Gastroesophageal sphincter (tissue), 4 donors: ENCODE data around the gene AQP12B. TPM values are rescaled to one million over a fixed set of nuclear protein-coding genes. Genes with fewer than 3 reads are reported as not detected.

ENCODE experiments used
- ATAC-seq: fragments of 150-250 bp; one replicate; pipeline ENCODE4 v1.9.1; 2016; ENCODE audit warnings: mild to moderate bottlenecking, moderate library complexity
- H3K27ac ChIP-seq, 4 donors: fragments of 200-600 bp; sonication (generic) in 3 of 4; 1 replicate in 3 of 4; 2 replicates in 1 of 4; pipeline ENCODE4 v1.5.1; 2016 to 2019
- H3K27me3 ChIP-seq: fragments of 200-600 bp; sonication (generic); one replicate; pipeline ENCODE4 v1.5.1; 2019
- H3K36me3 ChIP-seq, 2 donors: fragments of 200-600 bp; sonication (generic); one replicate each; pipeline ENCODE4 v1.5.1; 2019; ENCODE audit warnings: control low read depth in 1 of 2
- H3K4me1 ChIP-seq, 3 donors: fragments of 200-600 bp; sonication (generic); 1 replicate in 2 of 3; 2 replicates in 1 of 3; pipeline ENCODE4 v1.5.1; 2016 to 2019; ENCODE audit warnings: control low read depth in 2 of 3
- H3K4me3 ChIP-seq, 2 donors: fragments of 200-600 bp; sonication (generic); one replicate each; pipeline ENCODE4 v1.5.1; 2019; ENCODE audit warnings: mild to moderate bottlenecking in 1 of 2, moderate library complexity in 1 of 2
- H3K9me3 ChIP-seq, 3 donors: fragments of 200-600 bp; sonication (generic); one replicate each; pipeline ENCODE4 v1.5.1; 2017 to 2019; ENCODE audit warnings: control low read depth in 2 of 3
- EP300 ChIP-seq: sonication (generic); formaldehyde crosslinking; IDR thresholded peaks from one replicate; pipeline ENCODE4 v1.6.1; 2017; ENCODE audit warnings: antibody characterized with exemption, mild to moderate bottlenecking
- POLR2A ChIP-seq, 2 donors: fragments of 450-650 bp; IDR thresholded peaks; one replicate each; pipeline ENCODE4 v1.6.1; 2017; ENCODE audit warnings: antibody characterized with exemption in 2 of 2, mild to moderate bottlenecking in 2 of 2, moderate library complexity in 1 of 2
- POLR2AphosphoS5 ChIP-seq: sonication (generic); formaldehyde crosslinking; IDR thresholded peaks from one replicate; pipeline ENCODE4 v1.6.1; 2017; ENCODE audit warnings: antibody characterized with exemption
- WGBS, 2 donors: methylation state at CpG; one replicate each; pipeline ENCODE4 v1.1.5; 2018; ENCODE audit warnings: low coverage in 1 of 2; 5-methylcytosine and 5-hydroxymethylcytosine counted together
- total RNA-seq, 4 donors: library from RNA; depleted of rRNA; stranded (reverse); fragments of >200 nt; gene quantifications; one replicate each; pipeline ENCODE4 v1.1.0, GENCODE V29; 2016
- TF ChIP-seq, protein P1 (sequence below), 4 experiments: fragments of 200-600 bp in 2 of 4; fragments of 450-650 bp in 2 of 4; sonication (generic) in 1 of 4; IDR thresholded peaks; one replicate each; pipeline ENCODE4 v1.5.1; 2017 to 2019; ENCODE audit warnings: antibody characterized with exemption in 4 of 4, mild to moderate bottlenecking in 2 of 4, moderate library complexity in 2 of 4

The AQP12B gene
- total RNA-seq, 4 donors from 2014 or later: not detected

DNA sequence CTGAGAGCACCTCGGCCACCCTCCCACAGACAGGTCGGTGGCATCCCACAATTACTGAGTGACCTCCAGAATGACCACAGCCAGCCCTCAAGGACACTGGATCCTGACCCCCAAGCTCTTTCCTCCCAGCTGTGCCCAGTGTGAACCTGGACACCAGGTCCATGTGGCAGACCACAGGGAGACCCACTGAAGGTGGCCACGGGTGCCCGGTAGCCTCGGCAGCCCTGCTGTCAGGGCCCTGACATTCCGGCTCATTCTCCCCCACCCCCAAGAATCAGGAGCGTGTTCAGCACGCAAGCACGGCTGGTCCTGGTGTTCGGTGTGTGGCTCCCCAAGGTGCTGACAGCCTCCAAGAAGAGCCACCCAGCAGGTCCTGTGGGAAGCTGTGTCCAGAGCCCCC lies 41.7 kb upstream of the AQP12B start:
- peaks cover 25% of the 10 kb centered on the region for H3K27me3 ChIP-seq
- no peak overlapping the region for H3K27ac ChIP-seq
- H3K4me1 ChIP-seq: no peaks in the 10 kb centered on the region
- WGBS, 2 donors: no CpG with 5 or more reads among the region's 10 CpGs
- TF ChIP-seq, protein P1, sequence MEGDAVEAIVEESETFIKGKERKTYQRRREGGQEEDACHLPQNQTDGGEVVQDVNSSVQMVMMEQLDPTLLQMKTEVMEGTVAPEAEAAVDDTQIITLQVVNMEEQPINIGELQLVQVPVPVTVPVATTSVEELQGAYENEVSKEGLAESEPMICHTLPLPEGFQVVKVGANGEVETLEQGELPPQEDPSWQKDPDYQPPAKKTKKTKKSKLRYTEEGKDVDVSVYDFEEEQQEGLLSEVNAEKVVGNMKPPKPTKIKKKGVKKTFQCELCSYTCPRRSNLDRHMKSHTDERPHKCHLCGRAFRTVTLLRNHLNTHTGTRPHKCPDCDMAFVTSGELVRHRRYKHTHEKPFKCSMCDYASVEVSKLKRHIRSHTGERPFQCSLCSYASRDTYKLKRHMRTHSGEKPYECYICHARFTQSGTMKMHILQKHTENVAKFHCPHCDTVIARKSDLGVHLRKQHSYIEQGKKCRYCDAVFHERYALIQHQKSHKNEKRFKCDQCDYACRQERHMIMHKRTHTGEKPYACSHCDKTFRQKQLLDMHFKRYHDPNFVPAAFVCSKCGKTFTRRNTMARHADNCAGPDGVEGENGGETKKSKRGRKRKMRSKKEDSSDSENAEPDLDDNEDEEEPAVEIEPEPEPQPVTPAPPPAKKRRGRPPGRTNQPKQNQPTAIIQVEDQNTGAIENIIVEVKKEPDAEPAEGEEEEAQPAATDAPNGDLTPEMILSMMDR (IDR thresholded peaks at IDR 0.05): no peak
- TF ChIP-seq POLR2A (IDR thresholded peaks at IDR 0.05): no peak
- TF ChIP-seq POLR2AphosphoS5: no peak
- H3K4me3 ChIP-seq: no peak overlapping the region
- no peaks in the 10 kb centered on the region for H3K9me3 ChIP-seq
- no peaks in the 10 kb centered on the region for H3K36me3 ChIP-seq
- ATAC-seq: no peak

DNA sequence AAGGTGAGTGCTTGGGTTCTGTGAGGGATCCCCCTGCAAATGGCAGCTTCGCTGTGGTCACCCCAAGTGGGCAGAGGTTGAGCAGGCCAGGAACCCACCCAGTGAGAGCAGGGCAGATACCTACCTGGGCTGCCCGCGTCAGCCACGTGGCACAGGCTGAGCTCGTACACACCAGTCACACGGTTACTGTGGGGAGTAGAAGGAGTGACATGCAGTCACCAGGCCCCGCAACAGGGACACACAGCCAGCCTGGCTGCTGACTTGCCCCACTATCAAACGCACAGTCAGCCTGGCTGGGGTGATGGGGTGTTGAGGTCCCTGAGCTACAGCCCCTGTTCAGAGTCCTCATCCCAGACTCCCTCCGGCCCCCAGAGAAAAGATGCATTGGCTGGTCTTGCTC lies 41.2 kb upstream of the AQP12B start:
- no peaks in the 10 kb centered on the region for H3K4me1 ChIP-seq
- H3K27me3 ChIP-seq: peaks cover 23% of the 10 kb centered on the region
- H3K27ac ChIP-seq: no peak overlapping the region
- no CpG with 5 or more reads among the region's 9 CpGs for WGBS, 2 donors
- H3K4me3 ChIP-seq: no peak overlapping the region
- ATAC-seq: no peak
- TF ChIP-seq EP300: no peak
- TF ChIP-seq POLR2A (IDR thresholded peaks at IDR 0.05): no peak
- no peak for TF ChIP-seq POLR2AphosphoS5
- TF ChIP-seq, protein P1 (IDR thresholded peaks at IDR 0.05): no peak
- no peaks in the 10 kb centered on the region for H3K9me3 ChIP-seq
- H3K36me3 ChIP-seq: no peaks in the 10 kb centered on the region

DNA sequence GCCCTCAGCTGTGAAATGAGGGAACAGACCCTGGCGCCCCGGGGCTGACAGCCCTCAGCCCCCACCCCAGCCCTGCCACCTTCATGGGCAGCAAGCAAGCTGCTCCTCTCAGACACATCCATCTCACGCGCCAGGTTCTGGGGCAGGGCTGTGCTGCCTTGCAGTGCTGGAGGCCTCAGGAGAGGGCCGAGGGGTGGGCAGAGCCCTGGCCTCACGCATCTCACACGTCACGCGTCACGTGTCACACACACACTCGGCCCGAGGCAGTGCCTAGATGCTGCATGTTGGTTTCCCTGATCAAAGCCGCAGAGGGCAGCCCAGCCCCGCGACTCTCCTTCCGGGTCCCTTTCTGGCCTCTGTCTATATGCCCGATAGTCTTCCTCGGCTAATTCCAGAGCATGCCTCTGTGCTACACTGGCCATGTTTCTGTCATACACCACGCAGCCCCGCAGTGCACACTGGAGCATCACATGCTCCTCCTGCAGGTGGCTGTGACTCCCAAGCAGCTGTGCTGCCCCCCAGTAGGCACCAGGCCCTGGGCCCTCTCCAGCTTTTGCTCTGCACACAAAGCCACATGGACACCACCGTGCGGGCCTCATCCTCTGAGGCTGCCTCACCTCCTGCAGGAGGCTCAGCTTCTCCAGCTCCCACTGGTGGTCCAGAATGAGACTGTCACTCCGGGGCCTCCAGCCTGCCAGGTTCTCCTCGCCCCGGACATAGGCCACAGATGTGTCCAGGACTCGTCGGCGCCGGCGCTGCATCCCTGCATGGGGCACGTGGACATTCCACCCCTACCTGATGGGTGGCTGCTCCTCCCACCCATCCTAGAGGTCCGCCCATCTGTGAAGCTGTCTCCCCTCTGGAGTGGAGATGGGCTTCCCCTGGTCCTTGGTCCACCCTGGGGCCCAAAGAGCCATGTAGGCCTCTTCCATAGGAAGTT lies 40.4 kb upstream of the AQP12B start:
- Histone ChIP-seq H3K4me1 (no peaks in the 10 kb centered on the region), H3K27ac (no peak overlapping the region), H3K9me3 (no peaks in the 10 kb centered on the region), H3K4me3 (no peak overlapping the region), H3K27me3 (peaks cover 26% of the 10 kb centered on the region), H3K36me3 (no peaks in the 10 kb centered on the region)
- WGBS, 2 donors: 85 to 88% methylated on average over 8 to 13 of the region's 32 CpGs
- no peak for TF ChIP-seq EP300
- no peak for TF ChIP-seq POLR2A (IDR thresholded peaks at IDR 0.05)
- TF ChIP-seq, protein P1 (IDR thresholded peaks at IDR 0.05): no peak
- TF ChIP-seq POLR2AphosphoS5: no peak
- no peak for ATAC-seq

DNA sequence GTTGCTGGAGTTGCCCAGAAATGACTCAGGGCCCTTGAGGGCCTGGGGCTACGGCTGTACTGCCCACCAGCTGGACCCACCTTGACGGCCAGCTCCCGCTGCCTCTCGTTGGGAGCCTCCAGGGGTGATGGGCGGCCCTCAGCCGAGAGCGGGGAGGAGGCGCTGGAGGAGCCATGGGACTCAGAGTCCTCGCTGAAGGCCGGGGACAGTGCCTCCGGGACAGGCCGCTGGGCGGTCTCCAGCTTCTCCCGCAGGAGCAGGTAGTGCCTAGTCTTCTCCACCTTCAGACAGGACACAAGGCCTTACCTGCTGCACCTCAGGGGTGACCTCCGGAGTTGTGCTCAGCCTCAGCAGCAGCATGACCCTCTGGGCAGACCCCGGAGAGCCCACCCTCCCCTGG lies 39.7 kb upstream of the AQP12B start:
- no peak for ATAC-seq
- Histone ChIP-seq H3K4me3 (no peak overlapping the region), H3K27me3 (peaks cover 32% of the 10 kb centered on the region), H3K4me1 (no peaks in the 10 kb centered on the region), H3K9me3 (no peaks in the 10 kb centered on the region), H3K36me3 (no peaks in the 10 kb centered on the region), H3K27ac (no peak overlapping the region)
- WGBS, 2 donors: no CpG with 5 or more reads among the region's 16 CpGs
- TF ChIP-seq POLR2AphosphoS5 (no peak), EP300 (no peak), POLR2A (IDR thresholded peaks at IDR 0.05) (no peak)
- TF ChIP-seq, protein P1 (IDR thresholded peaks at IDR 0.05): no peak

DNA sequence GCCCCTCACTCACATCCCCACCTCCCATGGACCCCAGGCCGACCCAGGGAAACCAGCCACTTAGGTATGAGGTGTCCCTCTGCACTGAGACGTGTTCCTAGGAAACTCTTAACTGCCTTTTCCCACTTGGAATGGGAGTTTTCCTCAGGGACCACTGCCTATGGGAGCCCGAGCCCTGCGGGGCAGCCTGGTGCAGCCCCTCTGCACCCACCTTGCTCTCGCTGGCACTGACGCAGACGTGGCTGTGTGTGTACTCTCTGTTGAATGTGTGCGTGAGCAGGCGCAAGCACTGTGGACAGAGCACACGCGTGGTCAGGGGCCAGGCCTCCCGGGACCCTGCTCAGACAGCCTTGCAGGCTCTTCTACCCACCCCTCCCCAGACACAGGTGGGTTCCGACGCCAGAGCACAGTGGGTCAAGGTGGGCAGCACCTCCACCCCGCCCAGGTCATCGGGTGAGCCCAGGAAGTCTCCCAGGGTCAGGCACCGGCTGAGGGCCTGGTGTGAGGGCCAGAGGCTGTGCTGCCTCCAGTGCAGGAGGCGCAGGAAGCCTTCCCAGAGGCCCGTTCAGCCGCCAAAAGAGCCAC lies 39.0 kb upstream of the AQP12B start:
- H3K4me3 ChIP-seq: no peak overlapping the region
- no peak for ATAC-seq
- H3K27me3 ChIP-seq: peaks cover 32% of the 10 kb centered on the region
- H3K27ac ChIP-seq: no peak overlapping the region
- 40% methylated on average over 1 of the region's 20 CpGs; no CpG with 5 or more reads in 1 of the 2 donors for WGBS, 2 donors
- TF ChIP-seq, protein P1 (IDR thresholded peaks at IDR 0.05): no peak
- TF ChIP-seq POLR2AphosphoS5 (no peak), EP300 (no peak), POLR2A (IDR thresholded peaks at IDR 0.05) (no peak)
- H3K9me3 ChIP-seq: no peaks in the 10 kb centered on the region
- no peaks in the 10 kb centered on the region for H3K36me3 ChIP-seq
- H3K4me1 ChIP-seq: no peaks in the 10 kb centered on the region
